DOHH2 (cell line): ENCODE data around the gene MYF6.

Experiments used
- CTCF ChIP-seq: fragments of 200-600 bp; sonication (generic); IDR thresholded peaks from one replicate; pipeline ENCODE4 v1.5.1; 2014; ENCODE audit warnings: antibody characterized with exemption, mild to moderate bottlenecking, low read depth, low read length; ENCODE audit not compliant: poor library complexity, severe bottlenecking
- EZH2phosphoT487 ChIP-seq: fragments of 200-600 bp; sonication (generic); IDR thresholded peaks from 2 replicates; pipeline ENCODE4 v1.6.1; 2017; ENCODE audit warnings: borderline replicate concordance, mild to moderate bottlenecking, antibody characterized with exemption, low read length, moderate library complexity, mixed read lengths

- TF ChIP-seq CTCF (no peak), EZH2phosphoT487 (no peak)
Measured at GRCh38 chr12:80711866-80712265, 4.4 kb downstream of the MYF6 start.
